ENCODE results near the gene LMO1.

LMO1 gene

GRCh38 chr11:8287703-8288102 lies 24.0 kb upstream of the LMO1 start:
- no peak for ATAC-seq
- TF ChIP-seq CSDC2 (CRISPR knock-in tag; IDR thresholded peaks at IDR 0.05) (no peak), CREB5 (CRISPR knock-in tag; IDR thresholded peaks at IDR 0.05; ENCODE audit: low read depth) (no peak), ZFP30 (CRISPR knock-in tag; IDR thresholded peaks at IDR 0.05) (no peak), CSRNP3 (CRISPR knock-in tag; IDR thresholded peaks at IDR 0.05) (no peak), TSHZ2 (CRISPR knock-in tag; IDR thresholded peaks at IDR 0.05) (no peak), SNAI2 (CRISPR knock-in tag; IDR thresholded peaks at IDR 0.05) (no peak), TOX (CRISPR knock-in tag; IDR thresholded peaks at IDR 0.05; ENCODE audit: borderline replicate concordance) (no peak), OSR1 (CRISPR knock-in tag; IDR thresholded peaks at IDR 0.05) (no peak), RARB (CRISPR knock-in tag; IDR thresholded peaks at IDR 0.05) (no peak), ZNF565 (CRISPR knock-in tag; conservative IDR thresholded peaks at IDR 0.05; ENCODE audit: low read depth) (no peak), GLIS3 (CRISPR knock-in tag; IDR thresholded peaks at IDR 0.05) (no peak), POU6F1 (CRISPR knock-in tag; IDR thresholded peaks at IDR 0.05; ENCODE audit: borderline replicate concordance, low read depth) (no peak)

- no peak for ATAC-seq
Measured at GRCh38 chr11:8287297-8287696, 23.6 kb upstream of the LMO1 start.

More at GRCh38 chr11:8287297-8287696, 23.6 kb upstream of the LMO1 start:
- no peak for TF ChIP-seq ESRRG (CRISPR knock-in tag; IDR thresholded peaks at IDR 0.05)
- TF ChIP-seq SNAI2 (CRISPR knock-in tag; IDR thresholded peaks at IDR 0.05) = no peak
- no peak for TF ChIP-seq CSRNP3 (CRISPR knock-in tag; IDR thresholded peaks at IDR 0.05)
- TF ChIP-seq GLIS3 (CRISPR knock-in tag; IDR thresholded peaks at IDR 0.05) = no peak
- TF ChIP-seq ZC3H10 (CRISPR knock-in tag; IDR thresholded peaks at IDR 0.05) = no peak
- no peak for TF ChIP-seq TOX (CRISPR knock-in tag; IDR thresholded peaks at IDR 0.05; ENCODE audit: borderline replicate concordance)
- TF ChIP-seq TCF4 (CRISPR knock-in tag; IDR thresholded peaks at IDR 0.05; ENCODE audit: borderline replicate concordance) = no peak
- TF ChIP-seq ISL1 (CRISPR knock-in tag; IDR thresholded peaks at IDR 0.05) = no peak
- TF ChIP-seq ZFP30 (CRISPR knock-in tag; IDR thresholded peaks at IDR 0.05) = no peak
- TF ChIP-seq ARNTL (CRISPR knock-in tag; IDR thresholded peaks at IDR 0.05; ENCODE audit: borderline replicate concordance, low read depth) = no peak
- no peak for TF ChIP-seq CREB5 (CRISPR knock-in tag; IDR thresholded peaks at IDR 0.05; ENCODE audit: low read depth)
- TF ChIP-seq CSDC2 (CRISPR knock-in tag; IDR thresholded peaks at IDR 0.05) = no peak
- no peak for TF ChIP-seq ZNF70 (CRISPR knock-in tag; IDR thresholded peaks at IDR 0.05)
- no peak for TF ChIP-seq ZFP3 (CRISPR knock-in tag; IDR thresholded peaks at IDR 0.05)

Data from SK-N-SH treated with all-trans-retinoic acid at 6 μM for 48 hours (cell line).